Testis (tissue), 3 donors: ENCODE measurements around the gene RPLP2. TPM values are rescaled to one million over a fixed set of nuclear protein-coding genes. Genes with fewer than 3 reads are reported as not detected.

Experiments used
- DNase-seq: peaks from one replicate; pipeline ENCODE4 v3.0.0-alpha.2; 2019
- H3K27ac ChIP-seq, 2 donors: fragments of 200-600 bp; sonication (generic); one replicate each; pipeline ENCODE4 v1.5.1; 2019
- H3K27me3 ChIP-seq: fragments of 200-600 bp; sonication (generic); one replicate; pipeline ENCODE4 v1.5.1; 2019
- H3K36me3 ChIP-seq: fragments of 200-600 bp; sonication (generic); one replicate; pipeline ENCODE4 v1.5.1; 2017; ENCODE audit warnings: low read depth; ENCODE audit errors: missing control alignments
- H3K4me1 ChIP-seq: fragments of 200-600 bp; sonication (generic); one replicate; pipeline ENCODE4 v1.5.1; 2019
- H3K4me3 ChIP-seq, 2 donors: fragments of 200-600 bp; sonication (generic); one replicate each; pipeline ENCODE4 v1.5.1; 2017 to 2019
- H3K9me3 ChIP-seq: fragments of 200-600 bp; sonication (generic); one replicate; pipeline ENCODE4 v1.5.1; 2017
- CTCF ChIP-seq, 3 experiments: fragments of 450-650 bp in 2 of 3; fragments of 200-600 bp in 1 of 3; sonication (generic) in 1 of 3; IDR thresholded peaks; one replicate each; pipeline ENCODE4 v1.5.1; 2016 to 2019; ENCODE audit warnings: antibody characterized with exemption in 3 of 3, mild to moderate bottlenecking in 2 of 3, moderate library complexity in 1 of 3
- POLR2A ChIP-seq: fragments of 450-650 bp; IDR thresholded peaks from one replicate; pipeline ENCODE4 v1.6.1; 2017; ENCODE audit warnings: antibody characterized with exemption, mild to moderate bottlenecking, moderate library complexity
- WGBS, 2 donors: methylation state at CpG; one replicate each; pipeline ENCODE4 v1.1.5; 2018; 5-methylcytosine and 5-hydroxymethylcytosine counted together
- intact Hi-C: fragments of 100-400 bp; cut with DNase I; formaldehyde crosslinking; loops from one replicate; pipeline ENCODE4 v1.15.1; 2023; ENCODE audit warnings: low total_unique reads
- polyA plus RNA-seq: library from polyadenylated mRNA; stranded (reverse); fragments of 350-450 nt; fragmentation: Illumina TruSeq; extraction: RNeasy Lipid Tissue Mini Kit (QIAGEN cat#74804); gene quantifications from one replicate; pipeline ENCODE4 v1.2.3, GENCODE V29; 2014; ENCODE audit warnings: low read depth, low replicate concordance; ENCODE audit not compliant: insufficient read depth
- total RNA-seq, 2 donors: library from RNA; depleted of rRNA; stranded (reverse); fragments of >200 nt; gene quantifications; one replicate each; pipeline ENCODE4 v1.2.3, GENCODE V29; 2016

RPLP2 gene
- total and polyA plus RNA-seq, 3 donors from 2014 or later: 193 to 943 (median 864) TPM

GRCh38 chr11:844693-845644, 35.2 kb downstream of the RPLP2 start:
- WGBS, 2 donors: 32 to 69% methylated on average over 14 to 27 of the region's 31 CpGs
- Histone ChIP-seq H3K9me3 (no peaks in the 10 kb centered on the region), H3K4me3 (peak overlapping the region; percentile 26 to 85), H3K27ac (peak overlapping the region; percentile 89 to 97), H3K27me3 (no peaks in the 10 kb centered on the region), H3K4me1 (peaks cover 55% of the 10 kb centered on the region), H3K36me3 (no peaks in the 10 kb centered on the region)
- intact Hi-C loops: no loop called here
- DNase-seq: peak; percentile 93
- no peak for TF ChIP-seq POLR2A
- TF ChIP-seq CTCF (IDR thresholded peaks at IDR 0.05): no peak

GRCh38 chr11:845872-846495, 36.2 kb downstream of the RPLP2 start:
- Histone ChIP-seq H3K27me3 (no peaks in the 10 kb centered on the region), H3K9me3 (no peaks in the 10 kb centered on the region), H3K4me3 (no peak overlapping the region), H3K36me3 (no peaks in the 10 kb centered on the region), H3K27ac (peak overlapping the region; percentile 89 to 97), H3K4me1 (peaks cover 62% of the 10 kb centered on the region)
- TF ChIP-seq POLR2A (no peak), CTCF (IDR thresholded peaks at IDR 0.05) (no peak)
- intact Hi-C loops: no loop called here
- DNase-seq: no peak
- 45 to 60% methylated on average over 2 to 8 of the region's 8 CpGs for WGBS, 2 donors

- Histone ChIP-seq H3K27ac (peak overlapping the region; percentile 89 to 97), H3K4me1 (peaks cover 62% of the 10 kb centered on the region), H3K9me3 (no peaks in the 10 kb centered on the region), H3K27me3 (no peaks in the 10 kb centered on the region), H3K4me3 (no peak overlapping the region), H3K36me3 (no peaks in the 10 kb centered on the region)
- TF ChIP-seq POLR2A: no peak
- TF ChIP-seq CTCF (IDR thresholded peaks at IDR 0.05): no peak
- WGBS, 2 donors: 67 to 78% methylated on average over 7 to 11 of the region's 11 CpGs
- intact Hi-C loops: no loop called here
- no peak for DNase-seq
Observed at GRCh38 chr11:846496-847098, 36.8 kb downstream of the RPLP2 start.

GRCh38 chr11:847876-848275, 38.1 kb downstream of the RPLP2 start:
- no peaks in the 10 kb centered on the region for H3K27me3 ChIP-seq
- H3K4me1 ChIP-seq: peaks cover 62% of the 10 kb centered on the region
- H3K27ac ChIP-seq: no peak overlapping the region
- no peaks in the 10 kb centered on the region for H3K9me3 ChIP-seq
- H3K4me3 ChIP-seq: no peak overlapping the region
- TF ChIP-seq POLR2A (no peak), CTCF (IDR thresholded peaks at IDR 0.05) (no peak)
- no peak for DNase-seq
- H3K36me3 ChIP-seq: no peaks in the 10 kb centered on the region
- intact Hi-C loops: no loop called here
- WGBS, 2 donors: 86 to 93% methylated on average over 3 to 17 of the region's 18 CpGs
